GM13976 (cell line): Measurements from ENCODE around the gene DPP3.

Experiments used
- DNase-seq: peaks from one replicate; pipeline ENCODE4 v3.0.0; 2012; ENCODE audit warnings: low spot score
- CTCF ChIP-seq: IDR thresholded peaks from 2 replicates; pipeline ENCODE4 v1.5.1; 2012; ENCODE audit warnings: borderline replicate concordance, mild to moderate bottlenecking; ENCODE audit not compliant: insufficient read depth; ENCODE audit errors: extremely low read depth, missing control alignments, control extremely low read depth
- in situ Hi-C: fragments of 300-500 bp; cut with MboI; formaldehyde crosslinking; loops from one replicate; pipeline ENCODE4 v1.12.0; 2022; ENCODE audit warnings: low sequenced_read_pairs, mixed read lengths, inconsistent platforms; ENCODE audit not compliant: unreplicated experiment

The DPP3 gene

GRCh38 chr11:66546966-66547661, 66.9 kb downstream of the DPP3 start:
- no peak for TF ChIP-seq CTCF
- DNase-seq: no peak
- in situ Hi-C loops: no loop called here

- no peak for DNase-seq
- no peak for TF ChIP-seq CTCF
- in situ Hi-C loops: no loop called here
These were observed 67.4 kb downstream of the DPP3 start for GRCh38 chr11:66547662-66548009.

GRCh38 chr11:66548041-66548440, 67.8 kb downstream of the DPP3 start:
- DNase-seq: no peak
- no peak for TF ChIP-seq CTCF
- in situ Hi-C loops: no loop called here

- in situ Hi-C loops: no loop called here
- no peak for TF ChIP-seq CTCF
- no peak for DNase-seq
These were observed 68.8 kb downstream of the DPP3 start for GRCh38 chr11:66548774-66549630.

GRCh38 chr11:66549696-66550095, 69.5 kb downstream of the DPP3 start:
- no peak for TF ChIP-seq CTCF
- DNase-seq: no peak
- in situ Hi-C loops: no loop called here

GRCh38 chr11:66550887-66551286, 70.7 kb downstream of the DPP3 start:
- in situ Hi-C loops: no loop called here
- TF ChIP-seq CTCF: no peak
- no peak for DNase-seq
